ENCODE measurements around the gene CBX4.

GRCh38 chr17:79797492-79798298, 41.5 kb downstream of the CBX4 start:
- TF ChIP-seq CTCF (conservative IDR thresholded peaks at IDR 0.05) (no peak), ZFX (IDR thresholded peaks at IDR 0.05) (peak; percentile 28; the same call in 1 of the 2 replicates)

All from C4-2B (cell line).